Measurements from ENCODE around the gene MCUB. TPM values are rescaled to one million over a fixed set of nuclear protein-coding genes. Genes with fewer than 3 reads are reported as not detected.

Gene MCUB
- total RNA-seq, 2 experiments from 2014 or later: 62.3 to 65.3 TPM

DNA sequence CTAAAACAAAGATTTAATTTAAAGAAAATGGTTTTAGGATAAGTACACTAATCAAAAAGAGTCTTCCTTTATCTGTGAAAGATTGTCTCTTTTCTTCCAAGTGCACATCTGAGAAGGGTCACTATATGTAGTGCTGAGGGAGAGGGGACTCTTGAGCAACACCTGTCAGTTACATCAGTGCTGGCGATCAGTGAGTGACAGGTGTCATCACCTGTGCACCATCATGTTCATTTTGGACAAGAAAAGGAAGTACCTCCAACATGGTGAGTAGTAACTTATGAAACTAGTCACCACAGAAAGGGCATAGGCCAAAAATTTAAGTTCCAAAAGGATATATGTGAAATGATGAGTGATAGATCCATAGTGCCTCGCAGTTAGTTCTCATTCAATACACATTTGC, 55.7 kb downstream of the MCUB start:
- ChIA-PET POLR2A (interaction anchor here (1.7 kb wide), 1 partner anchor 27 kb away, joined by 3 read pairs; no protein-coding TSS in a partner anchor), CTCF (interaction anchor here (0.9 to 1.6 kb wide), 3 partner anchors 9 to 39 kb away, joined by 3 to 6 read pairs (median 4); no protein-coding TSS in a partner anchor)
- TF ChIP-seq, protein P1, sequence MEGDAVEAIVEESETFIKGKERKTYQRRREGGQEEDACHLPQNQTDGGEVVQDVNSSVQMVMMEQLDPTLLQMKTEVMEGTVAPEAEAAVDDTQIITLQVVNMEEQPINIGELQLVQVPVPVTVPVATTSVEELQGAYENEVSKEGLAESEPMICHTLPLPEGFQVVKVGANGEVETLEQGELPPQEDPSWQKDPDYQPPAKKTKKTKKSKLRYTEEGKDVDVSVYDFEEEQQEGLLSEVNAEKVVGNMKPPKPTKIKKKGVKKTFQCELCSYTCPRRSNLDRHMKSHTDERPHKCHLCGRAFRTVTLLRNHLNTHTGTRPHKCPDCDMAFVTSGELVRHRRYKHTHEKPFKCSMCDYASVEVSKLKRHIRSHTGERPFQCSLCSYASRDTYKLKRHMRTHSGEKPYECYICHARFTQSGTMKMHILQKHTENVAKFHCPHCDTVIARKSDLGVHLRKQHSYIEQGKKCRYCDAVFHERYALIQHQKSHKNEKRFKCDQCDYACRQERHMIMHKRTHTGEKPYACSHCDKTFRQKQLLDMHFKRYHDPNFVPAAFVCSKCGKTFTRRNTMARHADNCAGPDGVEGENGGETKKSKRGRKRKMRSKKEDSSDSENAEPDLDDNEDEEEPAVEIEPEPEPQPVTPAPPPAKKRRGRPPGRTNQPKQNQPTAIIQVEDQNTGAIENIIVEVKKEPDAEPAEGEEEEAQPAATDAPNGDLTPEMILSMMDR (IDR thresholded peaks at IDR 0.05): no peak
- Mint-ChIP-seq H3K27me3 (no peaks in the 10 kb centered on the region), H3K4me1 (ENCODE audit: low read depth) (peaks cover 54% of the 10 kb centered on the region), H3K9me3 (peaks cover 2% of the 10 kb centered on the region), H3K36me3 (ENCODE audit: low read depth) (peaks cover 20% of the 10 kb centered on the region), H3K27ac (no peak overlapping the region), H3K4me3 (no peak overlapping the region)
- intact Hi-C loops (cut with micrococcal nuclease): no loop called here
- DNase-seq: no peak
- ATAC-seq: no peak

DNA sequence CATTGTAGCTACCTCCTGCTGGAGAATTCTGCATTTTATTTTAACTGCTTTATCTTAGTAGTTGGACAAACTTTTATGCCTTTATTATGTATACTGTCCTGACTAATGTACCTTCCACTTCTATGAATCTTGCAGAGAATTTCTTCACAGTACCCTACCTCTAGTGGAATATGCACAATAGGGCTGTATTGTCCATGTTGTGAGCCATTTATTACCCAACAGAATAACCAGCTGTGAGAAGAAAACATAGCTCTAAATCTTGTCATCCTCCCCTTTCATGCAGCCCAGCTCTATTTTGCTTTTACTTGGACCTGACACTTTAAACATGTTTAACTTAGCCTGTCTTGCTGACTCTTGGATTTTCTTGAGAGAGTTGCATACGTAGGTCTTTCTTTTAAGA, 56.2 kb downstream of the MCUB start:
- ChIA-PET POLR2A (no interaction called here), CTCF (interaction anchor here (0.9 kb wide), 1 partner anchor 39 kb away, joined by 3 read pairs; no protein-coding TSS in a partner anchor)
- TF ChIP-seq, protein P1 (IDR thresholded peaks at IDR 0.05): no peak
- ATAC-seq: no peak
- Mint-ChIP-seq H3K27me3 (no peaks in the 10 kb centered on the region), H3K9me3 (peaks cover 2% of the 10 kb centered on the region), H3K27ac (no peak overlapping the region), H3K4me1 (ENCODE audit: low read depth) (peaks cover 50% of the 10 kb centered on the region), H3K4me3 (no peak overlapping the region), H3K36me3 (ENCODE audit: low read depth) (peaks cover 20% of the 10 kb centered on the region)
- intact Hi-C loops (cut with micrococcal nuclease): no loop called here
- no peak for DNase-seq

DNA sequence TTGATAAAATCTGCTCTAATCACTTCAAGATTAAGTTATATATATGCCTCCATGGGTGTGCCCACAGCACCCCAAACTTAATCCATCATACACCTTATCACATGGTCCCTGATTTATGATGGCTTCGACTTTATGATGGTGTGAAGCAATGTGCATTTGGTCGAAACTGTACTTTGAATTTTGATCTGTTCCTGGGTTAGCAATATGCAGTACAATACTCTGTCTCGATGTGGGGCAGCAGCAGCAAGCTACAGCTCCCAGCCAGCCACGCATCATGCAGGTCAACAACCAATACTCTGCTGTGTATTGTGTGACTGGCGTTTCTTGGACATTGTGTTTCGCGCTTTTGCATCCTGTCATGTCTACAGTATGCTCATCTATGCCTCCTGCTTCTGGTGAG, 62.6 kb downstream of the MCUB start:
- intact Hi-C loops (cut with micrococcal nuclease): no loop called here
- Mint-ChIP-seq H3K4me1 (ENCODE audit: low read depth) (peaks cover 33% of the 10 kb centered on the region), H3K9me3 (no peaks in the 10 kb centered on the region), H3K27ac (no peak overlapping the region), H3K27me3 (no peaks in the 10 kb centered on the region), H3K4me3 (no peak overlapping the region), H3K36me3 (ENCODE audit: low read depth) (peaks cover 12% of the 10 kb centered on the region)
- DNase-seq: no peak
- POLR2A ChIA-PET: interaction anchor here (0.5 kb wide), 1 partner anchor 60 kb away, joined by 3 read pairs; no protein-coding TSS in a partner anchor
- ATAC-seq: no peak
- CTCF ChIA-PET: no interaction called here
- TF ChIP-seq, protein P1 (IDR thresholded peaks at IDR 0.05): no peak

DNA sequence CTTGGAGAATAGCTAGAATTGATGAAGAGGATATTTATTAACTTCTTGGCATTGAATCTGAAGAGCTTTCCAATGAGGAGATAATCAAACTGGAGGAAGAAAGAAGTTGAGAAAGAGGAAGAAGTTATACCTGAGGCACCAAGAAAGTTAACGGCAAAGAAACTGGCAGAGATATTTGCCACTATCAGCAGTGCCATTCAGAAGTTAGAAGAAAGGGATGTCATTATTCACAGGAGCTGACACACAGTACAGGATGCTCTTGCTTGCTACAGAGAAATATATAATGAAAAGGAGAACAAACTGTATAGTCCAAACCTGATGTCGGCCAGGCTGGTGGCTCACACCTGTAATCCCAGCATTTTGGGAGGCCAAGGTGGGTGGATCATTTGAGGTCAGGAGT, 64.5 kb downstream of the MCUB start:
- no peak overlapping the region for H3K27ac Mint-ChIP-seq
- ATAC-seq: no peak
- H3K4me1 Mint-ChIP-seq (ENCODE audit: low read depth): peaks cover 36% of the 10 kb centered on the region
- ChIA-PET CTCF (interaction anchor here (1.3 to 2.0 kb wide), 4 partner anchors 9 to 62 kb away, joined by 3 to 6 read pairs (median 4); no protein-coding TSS in a partner anchor), POLR2A (interaction anchor here (0.6 kb wide), 1 partner anchor 1629 kb away, joined by 3 read pairs; no protein-coding TSS in a partner anchor)
- H3K9me3 Mint-ChIP-seq: no peaks in the 10 kb centered on the region
- intact Hi-C loops (cut with micrococcal nuclease): no loop called here
- DNase-seq: no peak
- TF ChIP-seq, protein P1 (IDR thresholded peaks at IDR 0.05): no peak
- H3K36me3 Mint-ChIP-seq (ENCODE audit: low read depth): peaks cover 12% of the 10 kb centered on the region
- no peak overlapping the region for H3K4me3 Mint-ChIP-seq
- no peaks in the 10 kb centered on the region for H3K27me3 Mint-ChIP-seq

DNA sequence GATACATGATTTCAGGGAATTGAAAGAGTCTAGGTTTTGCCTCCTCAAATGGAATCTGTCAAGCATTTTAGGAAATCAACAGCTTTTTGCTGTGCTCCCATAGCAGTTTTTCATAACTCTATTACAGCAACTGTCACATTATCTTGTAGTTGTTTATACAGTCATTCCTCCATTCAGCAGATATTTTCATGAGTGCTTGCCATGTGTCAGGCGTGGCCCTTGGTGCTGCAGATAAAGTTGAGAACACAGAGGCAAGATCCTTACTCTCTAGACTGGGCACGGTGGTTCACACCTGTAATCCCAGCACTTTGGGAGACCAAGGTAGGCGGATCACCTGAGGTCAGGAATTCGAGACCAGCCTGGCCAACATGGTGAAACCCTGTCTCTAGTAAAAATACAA, 67.3 kb downstream of the MCUB start:
- Mint-ChIP-seq H3K9me3 (no peaks in the 10 kb centered on the region), H3K4me1 (ENCODE audit: low read depth) (peaks cover 46% of the 10 kb centered on the region), H3K27me3 (no peaks in the 10 kb centered on the region), H3K36me3 (ENCODE audit: low read depth) (peaks cover 12% of the 10 kb centered on the region), H3K27ac (no peak overlapping the region), H3K4me3 (no peak overlapping the region)
- ChIA-PET POLR2A (no interaction called here), CTCF (interaction anchor here (1.0 kb wide), 1 partner anchor 28 kb away, joined by 3 read pairs; no protein-coding TSS in a partner anchor)
- intact Hi-C loops (cut with micrococcal nuclease): no loop called here
- ATAC-seq: no peak
- TF ChIP-seq, protein P1 (IDR thresholded peaks at IDR 0.05): no peak
- DNase-seq: no peak
